Endothelial cell (in vitro differentiated cells): ENCODE measurements around the gene GRIN2A. TPM values are rescaled to one million over a fixed set of nuclear protein-coding genes. Genes with fewer than 3 reads are reported as not detected.

ENCODE experiments used
- DNase-seq: peaks from one replicate; pipeline ENCODE4 v3.0.0; 2021; ENCODE audit warnings: low spot score
- H3K27ac Mint-ChIP-seq: one replicate; pipeline ENCODE4 v1.8.0; 2021; ENCODE audit warnings: mixed read lengths, inconsistent platforms; ENCODE audit not compliant: unreplicated experiment
- H3K27me3 Mint-ChIP-seq: one replicate; pipeline ENCODE4 v1.8.0; 2021; ENCODE audit warnings: mild to moderate bottlenecking, moderate library complexity, mixed read lengths, inconsistent platforms; ENCODE audit not compliant: unreplicated experiment
- H3K36me3 Mint-ChIP-seq: one replicate; pipeline ENCODE4 v1.8.0; 2021; ENCODE audit warnings: mild to moderate bottlenecking, low read depth, mixed read lengths, inconsistent platforms; ENCODE audit not compliant: unreplicated experiment
- H3K4me1 Mint-ChIP-seq: one replicate; pipeline ENCODE4 v1.8.0; 2021; ENCODE audit warnings: mild to moderate bottlenecking, mixed read lengths, inconsistent platforms; ENCODE audit not compliant: unreplicated experiment
- H3K4me3 Mint-ChIP-seq: one replicate; pipeline ENCODE4 v1.8.0; 2021; ENCODE audit warnings: mild to moderate bottlenecking, mixed read lengths, inconsistent platforms; ENCODE audit not compliant: unreplicated experiment
- H3K9me3 Mint-ChIP-seq: one replicate; pipeline ENCODE4 v1.8.0; 2021; ENCODE audit warnings: mixed read lengths, inconsistent platforms; ENCODE audit not compliant: unreplicated experiment
- total RNA-seq: library from RNA; stranded (reverse); fragmentation: NEBNext Ultra II Directional; extraction: Animal tissue kit (Norgen Biotek cat#: 25700); gene quantifications from one replicate; pipeline ENCODE4 v1.2.1, GENCODE V29; 2021; ENCODE audit not compliant: unreplicated experiment
- TF ChIP-seq, protein P1 (sequence below): fragments of 200-600 bp; sonication (generic); IDR thresholded peaks from one replicate; pipeline ENCODE4 v1.5.0; 2021; ENCODE audit warnings: antibody characterized with exemption; ENCODE audit not compliant: unreplicated experiment

Gene GRIN2A
- total RNA-seq, 1 donor from 2014 or later, result 0.03 TPM

DNA sequence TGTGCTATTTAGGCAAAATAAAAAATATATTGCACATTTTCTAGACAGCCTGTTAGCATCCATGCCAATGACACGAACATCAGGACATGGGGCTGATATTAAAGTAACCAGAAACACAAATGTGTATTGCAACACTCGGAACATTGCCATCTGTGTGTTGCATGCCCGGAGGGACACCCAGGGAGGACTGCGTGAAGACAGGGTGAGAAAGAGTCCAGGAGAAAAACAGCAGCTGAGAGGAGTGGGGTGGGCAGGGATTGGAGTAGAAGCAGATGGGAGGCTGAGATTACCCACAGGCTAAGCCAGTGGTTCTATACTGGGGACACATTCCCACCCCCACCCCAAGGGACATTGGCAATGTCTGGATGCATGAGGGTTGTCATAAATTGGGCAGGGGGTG, 114.8 kb downstream of the GRIN2A start:
- Mint-ChIP-seq H3K4me3 (no peak overlapping the region), H3K27me3 (peaks cover 9% of the 10 kb centered on the region), H3K36me3 (peaks cover 4% of the 10 kb centered on the region), H3K4me1 (no peaks in the 10 kb centered on the region), H3K9me3 (no peaks in the 10 kb centered on the region), H3K27ac (no peak overlapping the region)
- DNase-seq, result no peak
- TF ChIP-seq, protein P1, sequence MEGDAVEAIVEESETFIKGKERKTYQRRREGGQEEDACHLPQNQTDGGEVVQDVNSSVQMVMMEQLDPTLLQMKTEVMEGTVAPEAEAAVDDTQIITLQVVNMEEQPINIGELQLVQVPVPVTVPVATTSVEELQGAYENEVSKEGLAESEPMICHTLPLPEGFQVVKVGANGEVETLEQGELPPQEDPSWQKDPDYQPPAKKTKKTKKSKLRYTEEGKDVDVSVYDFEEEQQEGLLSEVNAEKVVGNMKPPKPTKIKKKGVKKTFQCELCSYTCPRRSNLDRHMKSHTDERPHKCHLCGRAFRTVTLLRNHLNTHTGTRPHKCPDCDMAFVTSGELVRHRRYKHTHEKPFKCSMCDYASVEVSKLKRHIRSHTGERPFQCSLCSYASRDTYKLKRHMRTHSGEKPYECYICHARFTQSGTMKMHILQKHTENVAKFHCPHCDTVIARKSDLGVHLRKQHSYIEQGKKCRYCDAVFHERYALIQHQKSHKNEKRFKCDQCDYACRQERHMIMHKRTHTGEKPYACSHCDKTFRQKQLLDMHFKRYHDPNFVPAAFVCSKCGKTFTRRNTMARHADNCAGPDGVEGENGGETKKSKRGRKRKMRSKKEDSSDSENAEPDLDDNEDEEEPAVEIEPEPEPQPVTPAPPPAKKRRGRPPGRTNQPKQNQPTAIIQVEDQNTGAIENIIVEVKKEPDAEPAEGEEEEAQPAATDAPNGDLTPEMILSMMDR, result no peak

DNA sequence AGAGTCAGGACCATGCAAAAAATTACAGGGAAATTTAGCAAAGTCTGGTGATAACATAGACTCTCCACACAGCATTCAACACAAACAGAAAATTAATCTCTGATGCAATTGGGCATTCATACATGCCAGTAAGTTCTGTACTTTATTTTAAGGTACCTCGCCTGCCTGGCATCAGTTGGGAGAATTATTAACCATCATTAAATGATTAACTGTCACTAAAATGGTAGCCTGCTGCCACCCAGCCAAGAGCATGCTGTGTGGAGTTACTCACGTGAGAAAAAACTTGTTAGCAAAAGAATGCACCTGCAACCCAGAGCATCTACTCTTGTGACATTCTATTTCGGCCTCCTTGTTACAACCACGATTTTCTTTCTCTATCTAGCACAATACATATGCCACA, 117.2 kb downstream of the GRIN2A start:
- no peaks in the 10 kb centered on the region for H3K4me1 Mint-ChIP-seq
- peaks cover 4% of the 10 kb centered on the region for H3K36me3 Mint-ChIP-seq
- H3K4me3 Mint-ChIP-seq, result no peak overlapping the region
- DNase-seq, result no peak
- TF ChIP-seq, protein P1, result no peak
- peaks cover 9% of the 10 kb centered on the region for H3K27me3 Mint-ChIP-seq
- no peak overlapping the region for H3K27ac Mint-ChIP-seq
- no peaks in the 10 kb centered on the region for H3K9me3 Mint-ChIP-seq

GRCh38 chr16:10048850-10049249, 133.4 kb downstream of the GRIN2A start:
- Mint-ChIP-seq H3K27me3 (no peaks in the 10 kb centered on the region), H3K4me3 (no peak overlapping the region), H3K36me3 (no peaks in the 10 kb centered on the region), H3K9me3 (no peaks in the 10 kb centered on the region), H3K27ac (no peak overlapping the region), H3K4me1 (peaks cover 8% of the 10 kb centered on the region)
- no peak for DNase-seq
- TF ChIP-seq, protein P1, result no peak

DNA sequence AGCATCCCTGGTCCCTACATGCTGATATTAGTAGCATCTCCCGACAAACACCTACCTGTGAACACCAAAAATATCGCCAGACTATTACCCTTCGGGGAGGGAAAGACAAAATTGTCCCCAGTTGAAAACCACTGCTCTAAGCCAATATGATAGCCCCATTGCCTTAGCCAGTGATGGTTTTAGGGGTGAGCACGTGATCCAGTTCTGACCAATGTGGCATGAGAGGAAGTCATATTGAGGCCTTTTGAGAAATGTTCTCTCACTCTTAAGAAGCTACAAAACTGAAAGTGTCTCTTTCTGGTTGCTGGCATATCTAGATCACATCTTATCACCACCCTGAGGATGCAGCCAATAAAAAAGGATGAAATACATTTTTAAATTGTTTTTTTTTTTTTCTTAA, 136.3 kb downstream of the GRIN2A start:
- TF ChIP-seq, protein P1, result no peak

DNA sequence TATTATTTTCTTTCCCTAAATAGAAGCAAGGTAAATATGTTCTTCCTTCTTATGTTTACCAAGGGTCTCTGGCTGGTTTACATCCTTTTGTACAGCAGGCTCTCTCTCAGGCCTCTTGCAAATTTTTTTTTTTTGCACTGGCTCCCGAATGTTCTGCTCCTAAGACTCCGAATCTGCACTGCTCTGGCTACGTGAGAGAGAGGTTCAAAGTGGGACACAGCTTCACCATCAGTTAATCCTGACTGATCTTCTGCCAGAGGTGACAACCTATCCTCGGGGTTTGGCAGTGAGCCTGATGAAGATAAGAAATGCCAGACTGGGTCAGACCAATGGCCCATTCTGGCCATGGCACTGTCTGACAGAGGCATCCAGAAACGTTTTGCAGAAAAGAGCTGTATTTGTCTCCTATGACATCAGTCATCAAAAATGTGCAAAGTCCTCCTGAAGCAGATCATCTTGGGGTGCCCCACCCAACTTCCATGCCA, 136.9 kb downstream of the GRIN2A start:
- no peak overlapping the region for H3K27ac Mint-ChIP-seq
- no peaks in the 10 kb centered on the region for H3K27me3 Mint-ChIP-seq
- peaks cover 2% of the 10 kb centered on the region for H3K4me1 Mint-ChIP-seq
- TF ChIP-seq, protein P1, result no peak
- H3K36me3 Mint-ChIP-seq, result no peaks in the 10 kb centered on the region
- H3K4me3 Mint-ChIP-seq, result no peak overlapping the region
- DNase-seq, result no peak
- H3K9me3 Mint-ChIP-seq, result no peaks in the 10 kb centered on the region

More for the DNA sequence above, 136.3 kb downstream of the GRIN2A start:
- Mint-ChIP-seq H3K4me3 (no peak overlapping the region), H3K27me3 (no peaks in the 10 kb centered on the region), H3K27ac (no peak overlapping the region), H3K36me3 (no peaks in the 10 kb centered on the region), H3K9me3 (no peaks in the 10 kb centered on the region), H3K4me1 (peaks cover 2% of the 10 kb centered on the region)
- DNase-seq, result no peak
